SU-DHL-6 (cell line): ENCODE data around the gene MYO7B.

Source experiments
- H2AFZ ChIP-seq: fragments of 200-600 bp; sonication (generic); 2 replicates; pipeline ENCODE4 v1.6.1; 2014; ENCODE audit warnings: low read depth, mild to moderate bottlenecking, moderate library complexity, mixed read lengths, antibody characterized with exemption, low read length; ENCODE audit not compliant: severe bottlenecking
- H3F3A ChIP-seq: fragments of 200-600 bp; shearing (Covaris generic); 2 replicates; pipeline ENCODE4 v1.6.0; 2016; ENCODE audit warnings: antibody characterized with exemption, mild to moderate bottlenecking; ENCODE audit not compliant: insufficient read depth
- H3K27ac ChIP-seq: fragments of 200-600 bp; sonication (generic); 2 replicates; pipeline ENCODE4 v1.5.1; 2016; ENCODE audit warnings: low read depth, mild to moderate bottlenecking, low read length, moderate library complexity, mixed read lengths
- H3K27me3 ChIP-seq: fragments of 200-600 bp; sonication (generic), shearing (Covaris generic); 2 replicates; pipeline ENCODE4 v1.6.0; 2014; ENCODE audit warnings: mild to moderate bottlenecking, low read length
- H3K36me3 ChIP-seq: fragments of 200-600 bp; sonication (generic); 2 replicates; pipeline ENCODE4 v1.6.1; 2014; ENCODE audit warnings: mild to moderate bottlenecking, low read length, mixed read lengths
- H3K4me2 ChIP-seq: fragments of 300-600, 200-600 bp; shearing (Covaris generic), sonication (generic); 2 replicates; pipeline ENCODE4 v1.6.0; 2014; ENCODE audit warnings: low read length, low read depth, mild to moderate bottlenecking; ENCODE audit not compliant: poor library complexity, severe bottlenecking
- H3K4me3 ChIP-seq: fragments of 200-600 bp; sonication (generic); 2 replicates; pipeline ENCODE4 v1.5.1; 2014; ENCODE audit warnings: antibody characterized with exemption, low read length, mild to moderate bottlenecking, mixed read lengths; ENCODE audit not compliant: insufficient read depth, poor library complexity, severe bottlenecking
- H3K79me2 ChIP-seq: fragments of 200-600 bp; sonication (generic); 2 replicates; pipeline ENCODE4 v1.6.1; 2014; ENCODE audit warnings: mild to moderate bottlenecking, low read length, moderate library complexity; ENCODE audit not compliant: insufficient read depth
- H3K9ac ChIP-seq: fragments of 200-600 bp; sonication (generic); 2 replicates; pipeline ENCODE4 v1.7.0; 2014; ENCODE audit warnings: mild to moderate bottlenecking, low read length
- H3K9me2 ChIP-seq: fragments of 200-600 bp; sonication (generic); replicated peaks from 2 replicates; pipeline ENCODE4 v1.6.1; 2014; ENCODE audit warnings: low read length; ENCODE audit not compliant: insufficient read depth
- H3K9me3 ChIP-seq: fragments of 200-600 bp; sonication (generic); 2 replicates; pipeline ENCODE4 v1.6.1; 2014; ENCODE audit warnings: low read length, mixed read lengths; ENCODE audit not compliant: insufficient read depth
- H4K20me1 ChIP-seq: fragments of 200-600 bp; sonication (generic); 2 replicates; pipeline ENCODE4 v1.6.1; 2014; ENCODE audit warnings: low read depth, mild to moderate bottlenecking, antibody characterized with exemption, low read length, moderate library complexity, mixed read lengths
- EZH2phosphoT487 ChIP-seq: fragments of 200-600 bp; sonication (generic), shearing (Covaris generic); conservative IDR thresholded peaks from 2 replicates; pipeline ENCODE4 v1.6.1; 2018; ENCODE audit warnings: mild to moderate bottlenecking, antibody characterized with exemption, low read length, moderate library complexity, mixed read lengths
- TF ChIP-seq, protein P1 (sequence below): fragments of 200-600 bp; sonication (generic); IDR thresholded peaks from one replicate; pipeline ENCODE4 v1.5.1; 2017; ENCODE audit warnings: antibody characterized with exemption, mild to moderate bottlenecking, low read length, moderate library complexity; ENCODE audit not compliant: insufficient read depth, poor library complexity, severe bottlenecking

Gene MYO7B

DNA sequence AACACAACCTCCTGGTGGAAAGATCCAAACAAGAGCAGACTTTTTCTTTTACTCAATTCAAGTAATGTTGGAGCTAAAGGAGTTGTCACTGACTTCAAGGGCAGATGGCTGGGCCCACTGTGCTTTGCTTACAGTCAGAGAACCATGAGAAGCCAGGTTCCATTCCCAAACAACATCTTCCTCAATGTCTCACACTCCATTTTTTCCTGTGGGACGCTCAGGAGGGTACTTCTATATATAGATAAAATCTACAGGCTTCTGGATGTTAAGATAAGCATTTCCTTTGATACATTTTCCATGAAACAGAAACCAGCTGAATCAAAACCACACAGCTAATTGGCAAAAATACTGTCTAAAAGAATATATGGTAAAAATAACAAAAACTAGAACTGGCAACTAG is 23.6 kb upstream of the MYO7B start:
- Histone ChIP-seq H3K4me3 (no peak overlapping the region), H3K27me3 (no peaks in the 10 kb centered on the region), H3K9me3 (no peaks in the 10 kb centered on the region), H3K9me2 (no peaks in the 10 kb centered on the region), H2AFZ (no peak overlapping the region), H3F3A (no peaks in the 10 kb centered on the region), H3K27ac (no peak overlapping the region), H3K4me2 (no peak overlapping the region), H4K20me1 (peaks cover 29% of the 10 kb centered on the region), H3K36me3 (no peaks in the 10 kb centered on the region), H3K9ac (no peak overlapping the region), H3K79me2 (peaks cover 99% of the 10 kb centered on the region)
- TF ChIP-seq, protein P1, sequence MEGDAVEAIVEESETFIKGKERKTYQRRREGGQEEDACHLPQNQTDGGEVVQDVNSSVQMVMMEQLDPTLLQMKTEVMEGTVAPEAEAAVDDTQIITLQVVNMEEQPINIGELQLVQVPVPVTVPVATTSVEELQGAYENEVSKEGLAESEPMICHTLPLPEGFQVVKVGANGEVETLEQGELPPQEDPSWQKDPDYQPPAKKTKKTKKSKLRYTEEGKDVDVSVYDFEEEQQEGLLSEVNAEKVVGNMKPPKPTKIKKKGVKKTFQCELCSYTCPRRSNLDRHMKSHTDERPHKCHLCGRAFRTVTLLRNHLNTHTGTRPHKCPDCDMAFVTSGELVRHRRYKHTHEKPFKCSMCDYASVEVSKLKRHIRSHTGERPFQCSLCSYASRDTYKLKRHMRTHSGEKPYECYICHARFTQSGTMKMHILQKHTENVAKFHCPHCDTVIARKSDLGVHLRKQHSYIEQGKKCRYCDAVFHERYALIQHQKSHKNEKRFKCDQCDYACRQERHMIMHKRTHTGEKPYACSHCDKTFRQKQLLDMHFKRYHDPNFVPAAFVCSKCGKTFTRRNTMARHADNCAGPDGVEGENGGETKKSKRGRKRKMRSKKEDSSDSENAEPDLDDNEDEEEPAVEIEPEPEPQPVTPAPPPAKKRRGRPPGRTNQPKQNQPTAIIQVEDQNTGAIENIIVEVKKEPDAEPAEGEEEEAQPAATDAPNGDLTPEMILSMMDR: no peak
- TF ChIP-seq EZH2phosphoT487: no peak

DNA sequence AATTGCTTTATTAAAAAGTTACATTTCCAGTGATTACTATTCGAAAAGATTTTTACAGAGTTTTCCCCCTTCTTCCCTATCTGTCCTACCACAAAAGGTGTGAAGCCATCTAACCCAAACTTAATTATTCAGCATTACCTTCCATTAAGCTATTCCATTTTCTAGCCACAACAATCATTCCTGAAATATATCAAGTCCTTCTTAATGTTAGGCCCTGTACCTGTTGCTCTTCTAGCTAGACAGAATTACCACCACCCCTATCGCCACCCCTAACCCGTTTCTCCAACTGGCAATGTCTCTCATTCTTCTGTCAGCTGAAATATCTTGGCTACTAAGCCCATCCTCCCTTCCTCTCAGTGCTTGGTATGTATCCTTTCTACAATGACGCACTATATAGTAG is 23.1 kb upstream of the MYO7B start:
- no peak overlapping the region for H3K27ac ChIP-seq

DNA sequence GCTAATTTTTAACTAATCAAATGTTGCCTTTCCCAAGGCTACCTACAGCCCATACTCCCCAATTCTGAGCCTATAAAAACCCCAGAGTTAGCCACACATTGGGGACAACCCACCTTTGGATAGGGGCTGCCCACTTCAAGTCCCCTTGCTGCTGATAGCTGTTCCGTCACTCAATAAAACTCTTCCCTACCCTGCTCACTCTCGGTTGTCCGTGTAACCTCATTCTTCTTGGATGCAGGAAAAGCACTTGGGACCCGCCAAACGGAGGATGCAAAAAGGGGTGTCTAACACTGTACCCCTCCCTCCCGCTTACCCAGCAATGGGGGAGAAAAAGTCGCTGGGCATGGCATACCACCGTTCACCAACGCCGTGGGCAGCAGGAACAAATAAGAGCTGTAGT is 21.4 kb upstream of the MYO7B start:
- Histone ChIP-seq H3K9me3 (no peaks in the 10 kb centered on the region), H3K79me2 (peaks cover 99% of the 10 kb centered on the region), H3K4me3 (no peak overlapping the region), H3K36me3 (no peaks in the 10 kb centered on the region; the same call in 1 of the 2 replicates), H3K27me3 (no peaks in the 10 kb centered on the region), H3K4me2 (no peak overlapping the region), H2AFZ (no peak overlapping the region), H3F3A (no peaks in the 10 kb centered on the region), H3K9me2 (no peaks in the 10 kb centered on the region), H3K9ac (no peak overlapping the region), H3K27ac (no peak overlapping the region), H4K20me1 (peaks cover 15% of the 10 kb centered on the region)
- TF ChIP-seq, protein P1: no peak
- TF ChIP-seq EZH2phosphoT487: no peak

More for the DNA sequence above, 23.1 kb upstream of the MYO7B start:
- H4K20me1 ChIP-seq: peaks cover 25% of the 10 kb centered on the region
- H3K79me2 ChIP-seq: peaks cover 99% of the 10 kb centered on the region
- no peaks in the 10 kb centered on the region for H3K36me3 ChIP-seq
- H3K27me3 ChIP-seq: no peaks in the 10 kb centered on the region
- H3K9ac ChIP-seq: no peak overlapping the region
- no peak overlapping the region for H2AFZ ChIP-seq
- no peaks in the 10 kb centered on the region for H3K9me3 ChIP-seq
- H3K4me3 ChIP-seq: no peak overlapping the region
- H3K9me2 ChIP-seq: no peaks in the 10 kb centered on the region
- H3F3A ChIP-seq: no peaks in the 10 kb centered on the region
- no peak overlapping the region for H3K4me2 ChIP-seq
- TF ChIP-seq, protein P1: no peak
- TF ChIP-seq EZH2phosphoT487: no peak

DNA sequence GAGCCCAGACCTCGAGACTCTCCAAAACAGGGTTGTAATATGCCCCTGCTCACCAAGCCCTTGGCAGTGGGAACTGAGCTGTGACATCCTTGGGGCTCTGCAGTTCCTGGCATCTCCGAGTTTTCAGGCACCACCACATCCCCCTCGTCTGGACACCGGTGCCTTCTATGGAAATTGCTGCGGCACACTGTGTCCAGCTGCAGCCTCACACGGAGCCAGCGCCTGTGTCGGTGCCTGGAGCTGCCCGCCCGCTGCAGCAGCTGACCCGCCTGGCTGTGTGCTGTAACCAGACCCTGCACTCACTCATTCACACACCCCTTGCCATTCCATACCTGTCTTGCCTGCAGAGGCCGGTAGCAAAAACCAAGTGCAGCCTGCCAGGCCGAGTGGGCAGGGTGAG is 21.0 kb upstream of the MYO7B start:
- H4K20me1 ChIP-seq: peaks cover 15% of the 10 kb centered on the region

More for the DNA sequence above, 21.0 kb upstream of the MYO7B start:
- Histone ChIP-seq H3K4me3 (no peak overlapping the region), H3K27ac (no peak overlapping the region), H3K9me2 (no peaks in the 10 kb centered on the region), H3K9ac (no peak overlapping the region), H3K9me3 (no peaks in the 10 kb centered on the region), H2AFZ (no peak overlapping the region), H3K27me3 (no peaks in the 10 kb centered on the region), H3K4me2 (no peak overlapping the region), H3F3A (no peaks in the 10 kb centered on the region), H3K36me3 (no peaks in the 10 kb centered on the region; the same call in 1 of the 2 replicates), H3K79me2 (peaks cover 99% of the 10 kb centered on the region)
- no peak for TF ChIP-seq EZH2phosphoT487
- TF ChIP-seq, protein P1: no peak
